Fibroblast of the conjunctiva (primary cell): ENCODE results near the gene CD93.

Experiments
- DNase-seq: peaks from one replicate; pipeline ENCODE4 v3.0.0-alpha.2; 2010; ENCODE audit warnings: low read depth

The CD93 gene

GRCh38 chr20:23097636-23098580 is 11.8 kb upstream of the CD93 start:
- DNase-seq: no peak

- DNase-seq: no peak
These were observed 10.9 kb upstream of the CD93 start for GRCh38 chr20:23096986-23097520.

- DNase-seq: no peak
These were observed 10.0 kb upstream of the CD93 start for GRCh38 chr20:23096097-23096496.

DNA sequence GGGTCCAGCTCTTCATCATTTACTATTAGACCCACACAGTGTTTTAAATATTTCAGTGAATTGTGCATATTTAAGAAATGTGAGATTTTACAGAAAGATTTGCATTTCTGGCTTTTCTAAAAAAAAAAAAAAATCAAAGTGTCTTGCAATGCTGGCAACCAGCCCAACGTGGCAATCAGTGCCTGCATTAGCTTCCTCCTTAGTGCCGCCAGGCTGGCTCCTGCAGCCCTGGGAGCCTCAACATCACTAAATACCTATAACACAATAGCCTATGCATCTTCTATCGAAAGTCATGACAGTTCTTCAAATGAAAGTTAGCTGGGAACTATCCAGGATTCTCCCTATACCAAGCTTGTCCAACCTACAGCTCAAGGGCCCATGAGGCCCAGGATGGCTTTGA is 9.4 kb upstream of the CD93 start:
- DNase-seq: no peak

DNA sequence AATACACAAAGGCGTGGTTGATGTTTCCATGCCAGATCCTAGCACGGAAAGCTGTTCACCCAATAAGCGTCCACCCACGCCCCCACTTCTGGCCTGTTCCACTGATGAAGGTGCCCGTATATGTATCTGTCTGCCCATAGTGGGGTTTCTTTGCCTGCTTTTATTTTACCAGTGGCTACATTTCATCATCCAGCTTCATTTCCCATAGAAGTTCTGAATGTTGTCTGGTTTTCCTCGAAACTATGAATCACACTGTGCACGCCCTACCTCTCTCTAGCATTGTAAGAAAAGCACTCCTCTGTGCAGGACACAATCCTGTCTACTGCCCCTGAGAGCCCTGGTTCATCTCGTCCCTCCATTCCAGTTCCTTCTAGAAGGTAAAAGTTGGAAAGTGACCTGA is 8.8 kb upstream of the CD93 start:
- DNase-seq: no peak

GRCh38 chr20:23094213-23094896 is 8.2 kb upstream of the CD93 start:
- no peak for DNase-seq

DNA sequence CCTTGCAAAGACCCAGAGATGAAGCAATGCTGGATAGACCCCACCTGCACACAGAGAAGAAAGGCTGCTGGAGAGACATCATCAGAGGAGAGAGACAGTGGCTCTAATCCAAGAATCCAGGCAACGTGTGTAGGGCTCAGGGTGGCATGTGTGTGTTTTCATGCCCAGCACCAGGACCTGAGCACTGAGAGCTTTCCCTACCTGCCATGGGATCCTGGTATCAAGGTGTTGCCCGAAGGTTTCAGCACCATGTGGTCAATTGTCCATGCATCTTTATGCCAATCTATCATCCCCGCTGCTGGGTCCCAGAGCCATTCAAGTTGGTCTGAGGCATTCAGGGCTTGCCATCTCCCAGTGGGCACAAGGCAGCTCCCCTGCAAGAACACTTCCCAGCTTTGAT is 7.5 kb upstream of the CD93 start:
- no peak for DNase-seq

GRCh38 chr20:23092861-23093495 is 6.9 kb upstream of the CD93 start:
- no peak for DNase-seq

- DNase-seq: no peak
These were observed 6.2 kb upstream of the CD93 start for GRCh38 chr20:23092384-23092756.

DNA sequence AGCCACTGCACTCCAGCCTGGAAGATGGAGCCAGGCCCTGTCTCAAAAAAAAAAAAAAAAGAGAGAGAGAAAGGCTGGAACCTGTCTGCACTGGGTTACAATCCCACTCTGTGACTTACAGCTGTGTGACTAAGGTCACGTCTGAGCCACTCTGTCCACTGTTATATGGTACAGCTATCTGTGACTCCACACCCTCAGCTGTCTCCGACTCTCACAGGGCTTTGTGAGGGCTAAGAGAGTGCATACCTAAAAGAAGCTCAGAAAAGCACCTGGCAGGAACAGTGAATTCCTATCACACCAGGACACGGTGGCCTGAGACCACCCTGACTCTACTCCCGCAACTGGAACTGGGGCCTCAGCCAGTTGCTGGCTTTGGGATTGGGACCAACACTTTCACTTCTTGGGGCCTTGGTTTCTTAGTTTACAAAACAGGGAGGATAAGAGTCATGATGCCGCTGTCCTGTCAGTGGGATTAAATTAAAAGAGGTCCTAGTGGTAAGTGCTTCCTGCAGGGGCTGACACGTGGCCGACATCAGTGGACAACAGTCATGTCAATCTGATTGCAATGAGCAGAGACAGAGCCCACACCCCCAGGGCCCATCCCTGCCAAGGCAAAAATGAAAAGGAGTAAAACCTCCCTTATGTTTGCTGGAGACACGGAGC is 5.7 kb upstream of the CD93 start:
- no peak for DNase-seq

DNA sequence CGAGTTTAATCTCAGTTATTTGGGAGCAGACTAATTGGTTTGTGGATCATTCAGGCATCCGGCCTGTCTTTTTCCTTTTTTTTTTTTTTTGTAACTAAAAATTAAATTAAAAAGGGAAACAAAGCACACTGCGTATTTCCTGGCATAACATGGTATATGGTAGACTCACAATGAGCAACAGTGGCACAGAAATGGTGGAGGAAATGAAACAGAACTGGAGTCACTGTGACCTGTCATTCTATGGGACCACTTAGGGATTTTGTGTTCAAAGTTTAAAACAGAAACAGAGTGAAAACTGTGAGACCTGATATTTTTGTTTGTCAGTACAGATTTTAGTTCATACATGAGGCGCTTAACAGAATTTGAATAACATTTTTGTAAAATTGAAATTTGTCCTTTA is 4.8 kb upstream of the CD93 start:
- no peak for DNase-seq

- no peak for DNase-seq
These were observed 4.0 kb upstream of the CD93 start for GRCh38 chr20:23090147-23090546.

- DNase-seq: no peak
These were observed 2.7 kb upstream of the CD93 start for GRCh38 chr20:23088866-23089265.

DNA sequence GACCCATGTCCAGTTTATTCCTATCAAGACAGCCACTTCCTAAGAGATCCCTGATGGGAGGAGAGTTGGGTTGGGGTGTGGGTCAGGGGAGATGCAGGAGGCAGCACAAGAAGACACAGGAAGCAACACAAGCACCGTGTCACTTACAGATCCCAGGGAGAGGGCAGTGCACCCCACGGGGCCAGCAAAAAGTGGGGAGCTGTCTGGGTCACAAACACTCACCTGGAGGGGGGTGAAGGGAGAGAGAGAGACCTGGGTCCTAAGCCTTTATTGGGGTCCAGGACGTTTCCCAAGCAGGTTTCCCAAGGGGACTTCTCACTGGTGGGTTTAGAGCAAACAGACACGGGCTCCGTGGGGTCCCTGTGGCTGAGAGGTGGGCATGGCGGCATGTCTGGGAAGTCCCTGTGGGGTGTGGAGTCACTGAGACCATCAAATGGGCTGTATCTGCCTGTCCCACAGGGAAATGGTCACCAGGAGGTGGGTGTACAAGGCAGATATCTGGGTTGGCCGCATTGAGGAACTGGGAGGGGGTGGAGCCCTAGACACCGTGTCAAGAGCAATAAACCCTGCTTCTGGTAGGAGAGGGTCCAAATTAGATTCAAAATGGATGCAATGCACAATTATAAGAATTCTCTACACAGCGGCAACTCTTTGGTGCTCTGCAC is 1.6 kb upstream of the CD93 start:
- DNase-seq: no peak

DNA sequence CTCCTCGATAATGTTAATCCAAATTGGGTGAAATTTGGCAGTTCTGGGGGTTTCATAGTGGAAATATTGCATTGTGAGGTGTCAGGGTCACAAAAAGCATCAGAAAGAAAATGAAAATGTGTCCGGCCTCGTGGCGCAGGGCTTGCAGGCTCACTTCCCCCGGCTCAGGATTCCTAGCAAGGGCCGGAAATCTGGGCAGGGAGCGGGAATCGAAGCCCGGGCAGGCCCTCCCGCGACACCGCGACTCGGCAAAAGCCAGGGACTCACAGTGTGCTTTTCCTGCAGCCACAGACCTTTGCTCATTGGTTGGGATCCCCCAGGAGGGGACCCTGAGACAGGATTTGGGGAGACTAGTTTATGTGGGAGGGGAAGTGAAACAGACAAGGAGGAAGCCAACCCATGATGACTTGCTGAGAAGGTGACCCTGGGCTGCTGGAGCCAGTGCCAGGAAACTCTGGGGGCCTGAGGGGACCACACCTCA is 847 bp upstream of the CD93 start:
- no peak for DNase-seq

GRCh38 chr20:23085436-23086055 is 578 bp downstream of the CD93 start:
- no peak for DNase-seq

- no peak for DNase-seq
These were observed 1.2 kb downstream of the CD93 start for GRCh38 chr20:23084845-23085365.

- no peak for DNase-seq
These were observed 1.8 kb downstream of the CD93 start for GRCh38 chr20:23084282-23084844.

- no peak for DNase-seq
These were observed 2.4 kb downstream of the CD93 start for GRCh38 chr20:23083553-23084220.
